NCI-H460 (cell line): ENCODE results near the gene LRRC4B. TPM values are rescaled to one million over a fixed set of nuclear protein-coding genes. Genes with fewer than 3 reads are reported as not detected.

Experiments used
- DNase-seq: peaks from one replicate; pipeline ENCODE4 v3.0.0-alpha.2; 2016; ENCODE audit warnings: low read depth; ENCODE audit errors: extremely low read depth
- total RNA-seq: library from RNA; depleted of rRNA; stranded (reverse); fragments of >200 nt; shearing (Covaris generic); gene quantifications from 2 replicates; pipeline ENCODE4 v1.2.3, GENCODE V29; 2014; rRNA removed

LRRC4B gene
- total RNA-seq, 1 experiment from 2014 or later: 0.25 TPM

DNA sequence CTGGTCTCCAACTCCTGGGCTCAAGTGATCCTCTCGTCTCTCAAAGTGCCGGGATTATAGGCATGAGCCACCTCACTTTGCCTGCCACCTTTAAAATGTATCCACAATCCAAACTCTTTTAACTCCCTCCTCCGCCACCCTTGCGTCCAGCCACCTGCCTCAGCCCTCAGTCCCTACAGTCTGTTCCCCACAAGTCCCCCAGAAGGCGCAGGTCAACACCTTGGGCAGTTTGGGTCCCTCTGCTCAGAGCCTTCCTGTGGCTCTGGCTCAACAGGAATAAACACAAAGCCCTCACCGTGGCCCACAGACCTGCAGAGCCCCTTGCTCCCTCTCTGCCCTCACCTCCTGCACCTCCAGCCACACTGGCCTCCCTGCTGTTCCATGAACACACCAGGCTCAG is 99.4 kb downstream of the LRRC4B start:
- DNase-seq: no peak

DNA sequence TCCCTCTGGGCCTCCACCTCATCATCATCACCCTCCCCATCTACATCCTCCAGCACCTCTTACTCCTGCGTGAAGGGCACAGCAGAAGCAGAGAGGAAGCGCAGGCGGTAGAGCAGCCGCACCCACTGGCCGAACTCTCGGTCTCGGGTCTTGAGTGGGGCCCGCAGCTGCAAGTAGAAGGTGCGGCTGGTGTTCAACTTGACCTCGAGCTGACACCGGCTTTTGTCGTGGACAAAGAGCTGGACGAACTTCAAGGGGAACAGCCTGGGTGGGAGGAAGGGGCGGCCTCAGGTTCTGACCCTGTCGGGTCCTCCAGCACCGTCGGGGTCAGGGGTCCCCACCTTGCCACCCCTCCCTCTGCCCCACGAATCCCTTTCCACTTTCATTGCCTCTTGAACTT is 100.7 kb downstream of the LRRC4B start:
- DNase-seq: no peak

Other genes with a start within 250 kb of the LRRC4B start
- 0.27 and 0.87 TPM in 2 replicates for gene KCNC3, start 239.1 kb downstream of the LRRC4B start, total RNA-seq
- 0.49 TPM in 1 of 2 replicates, not detected in the other for gene NAPSA, start 202.8 kb downstream of the LRRC4B start, total RNA-seq
- gene NR1H2, start 192.0 kb downstream of the LRRC4B start, total RNA-seq: 52.0 and 55.8 TPM in 2 replicates
- gene POLD1, start 184.1 kb downstream of the LRRC4B start, total RNA-seq: 18.7 and 20.9 TPM in 2 replicates
- gene SPIB, start 149.5 kb downstream of the LRRC4B start, total RNA-seq: not detected in 2 replicates
- gene MYBPC2, start 135.5 kb downstream of the LRRC4B start, total RNA-seq: not detected in 2 replicates
- gene EMC10, start 91.9 kb downstream of the LRRC4B start, total RNA-seq: 36.8 and 42.6 TPM in 2 replicates
- gene GARIN5A, start 91.6 kb downstream of the LRRC4B start, total RNA-seq: 0.26 and 0.92 TPM in 2 replicates
- gene JOSD2, start 57.2 kb downstream of the LRRC4B start, total RNA-seq: 10.0 and 17.8 TPM in 2 replicates
- not detected in 2 replicates for gene ASPDH, start 54.5 kb downstream of the LRRC4B start, total RNA-seq
- 0.20 and 0.49 TPM in 2 replicates for gene SYT3, start 71.4 kb upstream of the LRRC4B start, total RNA-seq
- 4.6 and 8.0 TPM in 2 replicates for gene C19orf81, start 81.0 kb upstream of the LRRC4B start, total RNA-seq
- 0.12 and 0.15 TPM in 2 replicates for gene SHANK1, start 151.4 kb upstream of the LRRC4B start, total RNA-seq
- gene CLEC11A, start 154.9 kb upstream of the LRRC4B start, total RNA-seq: 4.6 and 5.4 TPM in 2 replicates
- not detected in 2 replicates for gene GPR32, start 202.0 kb upstream of the LRRC4B start, total RNA-seq
- gene ACP4, start 222.0 kb upstream of the LRRC4B start, total RNA-seq: 0.32 TPM in 1 of 2 replicates, not detected in the other